ENCODE measurements around the gene USP34.

GRCh38 chr2:61357681-61358080 is 113.2 kb downstream of the USP34 start:
- TF ChIP-seq CTCF (conservative IDR thresholded peaks at IDR 0.05 in 1 of 2, IDR thresholded peaks at IDR 0.05 in 1 of 2; ENCODE audit: low read depth in 1 of 2, low read length in 2 of 2) (no peak), EZH2 (IDR thresholded peaks at IDR 0.05; ENCODE audit: low read length, missing control alignments) (no peak)
